Fibroblast of lung (primary cell): ENCODE measurements around the gene RYR2. TPM values are rescaled to one million over a fixed set of nuclear protein-coding genes. Genes with fewer than 3 reads are reported as not detected.

Experiments used
- DNase-seq, 2 donors: peaks; one replicate each; pipeline versions ENCODE4 v3.0.0 to v3.0.0-alpha.2; 2010; ENCODE audit warnings: low read depth in 2 of 2
- H2AFZ ChIP-seq: 2 replicates; pipeline ENCODE4 v1.5.1; 2012; ENCODE audit warnings: low read length, control low read depth, inconsistent platforms
- H3K27ac ChIP-seq: 2 replicates; pipeline ENCODE4 v1.5.1; 2011; ENCODE audit warnings: low read length, control low read depth; ENCODE audit not compliant: insufficient read depth
- H3K27me3 ChIP-seq: 2 replicates; pipeline ENCODE4 v1.5.1; 2011; ENCODE audit warnings: mild to moderate bottlenecking, low read length; ENCODE audit not compliant: control insufficient read depth, insufficient read depth
- H3K36me3 ChIP-seq: 2 replicates; pipeline ENCODE4 v1.5.1; 2011; ENCODE audit warnings: low read length; ENCODE audit not compliant: control insufficient read depth, insufficient read depth
- H3K4me1 ChIP-seq: 2 replicates; pipeline ENCODE4 v1.5.1; 2011; ENCODE audit warnings: low read length; ENCODE audit not compliant: control insufficient read depth, insufficient read depth; ENCODE audit errors: extremely low read depth
- H3K4me2 ChIP-seq: 2 replicates; pipeline ENCODE4 v1.5.1; 2011; ENCODE audit warnings: low read length, control low read depth; ENCODE audit not compliant: insufficient read depth; ENCODE audit errors: extremely low read depth
- H3K4me3 ChIP-seq, 4 experiments: fragments of 200-600 bp in 1 of 4; sonication (generic) in 1 of 4; replicated peaks in 1 of 4; 2 replicates each; pipeline ENCODE4 v1.5.1; 2011 to 2016; ENCODE audit warnings: low read length in 4 of 4, low read depth in 3 of 4, mild to moderate bottlenecking in 3 of 4, control low read depth in 2 of 4, inconsistent platforms in 1 of 4, mixed read lengths in 1 of 4; ENCODE audit not compliant: insufficient read depth in 1 of 4; ENCODE audit errors: control extremely low read depth in 1 of 4
- H3K79me2 ChIP-seq: 2 replicates; pipeline ENCODE4 v1.5.1; 2012; ENCODE audit warnings: mild to moderate bottlenecking, low read length, inconsistent platforms; ENCODE audit not compliant: control insufficient read depth, insufficient read depth
- H3K9ac ChIP-seq: 2 replicates; pipeline ENCODE4 v1.5.1; 2011; ENCODE audit warnings: mild to moderate bottlenecking, low read length, control low read depth; ENCODE audit not compliant: insufficient read depth
- H3K9me3 ChIP-seq: 2 replicates; pipeline ENCODE4 v1.5.1; 2012; ENCODE audit warnings: low read depth, low read length; ENCODE audit not compliant: control insufficient read depth, insufficient read depth
- H4K20me1 ChIP-seq: 2 replicates; pipeline ENCODE4 v1.5.1; 2011; ENCODE audit warnings: low read length; ENCODE audit not compliant: control insufficient read depth, insufficient read depth; ENCODE audit errors: extremely low read depth
- EZH2 ChIP-seq: IDR thresholded peaks from 2 replicates; pipeline ENCODE4 v1.5.1; 2012; ENCODE audit warnings: low read length, control low read depth, mild to moderate bottlenecking; ENCODE audit errors: missing control alignments
- polyA plus RNA-seq, 2 donors: library from polyadenylated mRNA; depleted of rRNA in 1 of 2; stranded (reverse) in 1 of 2; unstranded in 1 of 2; fragments of >200 nt; gene quantifications; 2 replicates each; pipeline ENCODE4 v1.2.1, GENCODE V29; 2011 to 2012; ENCODE audit warnings: missing spikeins in 1 of 2
- total RNA-seq: library from RNA; depleted of rRNA; stranded (reverse); fragments of >200 nt; gene quantifications from 2 replicates; pipeline ENCODE4 v1.2.1, GENCODE V29; 2014
- TF ChIP-seq, protein P1 (sequence below), 2 donors: IDR thresholded peaks in 1 of 2; conservative IDR thresholded peaks in 1 of 2; 1 replicate in 1 of 2; 2 replicates in 1 of 2; pipeline ENCODE4 v1.5.1; 2011 to 2012; ENCODE audit warnings: low read length in 2 of 2, control low read depth in 1 of 2, inconsistent platforms in 1 of 2, low read depth in 1 of 2, mild to moderate bottlenecking in 1 of 2

Gene RYR2
- total and polyA plus RNA-seq, 2 donors (not counting 1 experiment from before 2014, with no cell fraction given) = 0.06 to 0.17 TPM

DNA sequence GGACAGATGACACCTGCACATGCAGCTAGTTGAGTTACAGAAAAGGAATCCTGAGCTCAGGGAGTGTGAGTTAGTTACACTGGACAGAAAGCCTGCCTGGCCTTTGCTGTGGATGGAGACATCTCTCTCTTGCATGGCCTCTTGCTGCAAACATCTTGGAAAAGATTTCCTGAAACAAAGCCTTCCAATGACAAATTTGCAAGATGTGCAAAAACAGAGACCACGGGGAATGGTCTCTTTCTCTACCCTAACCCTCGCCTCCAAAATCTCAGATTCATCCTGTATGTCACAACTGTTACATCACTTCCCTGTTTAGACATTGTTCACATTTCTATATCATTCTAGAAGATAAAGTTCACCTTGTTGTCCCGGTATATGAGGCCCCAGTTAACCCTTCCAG lies 415.6 kb downstream of the RYR2 start:
- no peaks in the 10 kb centered on the region for H4K20me1 ChIP-seq
- H3K36me3 ChIP-seq = no peaks in the 10 kb centered on the region
- no peak overlapping the region for H3K27ac ChIP-seq
- H3K9ac ChIP-seq = no peak overlapping the region
- no peak for TF ChIP-seq EZH2
- TF ChIP-seq, protein P1, sequence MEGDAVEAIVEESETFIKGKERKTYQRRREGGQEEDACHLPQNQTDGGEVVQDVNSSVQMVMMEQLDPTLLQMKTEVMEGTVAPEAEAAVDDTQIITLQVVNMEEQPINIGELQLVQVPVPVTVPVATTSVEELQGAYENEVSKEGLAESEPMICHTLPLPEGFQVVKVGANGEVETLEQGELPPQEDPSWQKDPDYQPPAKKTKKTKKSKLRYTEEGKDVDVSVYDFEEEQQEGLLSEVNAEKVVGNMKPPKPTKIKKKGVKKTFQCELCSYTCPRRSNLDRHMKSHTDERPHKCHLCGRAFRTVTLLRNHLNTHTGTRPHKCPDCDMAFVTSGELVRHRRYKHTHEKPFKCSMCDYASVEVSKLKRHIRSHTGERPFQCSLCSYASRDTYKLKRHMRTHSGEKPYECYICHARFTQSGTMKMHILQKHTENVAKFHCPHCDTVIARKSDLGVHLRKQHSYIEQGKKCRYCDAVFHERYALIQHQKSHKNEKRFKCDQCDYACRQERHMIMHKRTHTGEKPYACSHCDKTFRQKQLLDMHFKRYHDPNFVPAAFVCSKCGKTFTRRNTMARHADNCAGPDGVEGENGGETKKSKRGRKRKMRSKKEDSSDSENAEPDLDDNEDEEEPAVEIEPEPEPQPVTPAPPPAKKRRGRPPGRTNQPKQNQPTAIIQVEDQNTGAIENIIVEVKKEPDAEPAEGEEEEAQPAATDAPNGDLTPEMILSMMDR (conservative IDR thresholded peaks at IDR 0.05 in 1 of 2, IDR thresholded peaks at IDR 0.05 in 1 of 2; ENCODE audit: low read depth in 1 of 2, low read length in 2 of 2) = no peak
- H3K4me2 ChIP-seq = no peak overlapping the region
- no peaks in the 10 kb centered on the region for H3K27me3 ChIP-seq
- no peaks in the 10 kb centered on the region for H3K9me3 ChIP-seq
- DNase-seq = no peak
- H2AFZ ChIP-seq = no peak overlapping the region
- no peaks in the 10 kb centered on the region for H3K4me1 ChIP-seq
- no peaks in the 10 kb centered on the region for H3K79me2 ChIP-seq
- no peak overlapping the region for H3K4me3 ChIP-seq

DNA sequence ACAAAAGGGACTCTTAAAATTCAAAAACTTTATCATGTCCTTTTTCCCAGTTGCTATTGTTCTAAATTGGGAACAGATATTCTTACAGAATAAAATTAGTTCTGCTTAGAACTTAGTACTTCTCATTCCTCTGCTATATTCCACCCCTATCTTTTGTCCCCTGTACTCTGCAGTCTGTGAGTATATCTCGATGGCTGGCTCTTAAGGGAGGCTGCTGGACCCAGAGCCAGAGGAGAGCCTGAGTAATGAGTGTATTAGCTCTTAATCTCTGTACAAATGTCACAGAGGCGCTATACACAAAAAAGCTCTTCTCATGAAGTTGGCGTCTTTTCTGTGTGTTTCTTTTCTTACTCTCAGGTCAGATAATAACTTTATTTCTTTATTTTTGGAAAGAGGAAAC lies 425.3 kb downstream of the RYR2 start:
- Histone ChIP-seq H3K36me3 (no peaks in the 10 kb centered on the region), H4K20me1 (no peaks in the 10 kb centered on the region), H2AFZ (no peak overlapping the region)

DNA sequence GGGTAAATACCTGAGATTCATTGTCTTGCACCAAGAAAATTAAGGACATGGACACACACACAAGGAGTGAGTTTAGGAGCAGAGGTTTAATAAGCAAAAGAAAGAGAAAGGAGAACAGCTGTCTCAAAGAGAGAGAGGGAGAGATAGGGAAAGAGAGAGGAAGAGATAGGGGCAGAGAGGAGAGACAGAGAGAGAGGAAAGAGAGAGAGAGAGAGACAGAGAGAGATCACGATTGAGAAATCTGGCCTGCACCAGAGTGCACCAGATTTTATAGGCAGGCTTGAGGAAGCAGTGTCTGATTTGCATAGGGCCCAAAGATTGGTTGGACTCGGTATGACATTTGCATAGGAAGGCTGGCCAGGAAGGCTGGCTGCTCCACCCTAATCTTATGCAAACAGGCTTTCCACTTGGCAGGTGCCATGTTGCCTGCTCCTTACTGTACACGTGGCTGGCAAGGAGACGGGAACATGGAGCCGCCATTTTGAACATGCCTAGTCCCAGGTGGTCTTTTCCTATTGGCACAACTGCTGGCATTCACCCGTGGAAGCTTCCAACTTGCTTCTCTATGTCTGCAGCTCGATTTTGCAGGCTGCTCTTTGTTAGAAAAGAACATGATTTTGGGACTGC lies 428.8 kb downstream of the RYR2 start:
- no peaks in the 10 kb centered on the region for H3K9me3 ChIP-seq
- H3K9ac ChIP-seq = no peak overlapping the region
- H4K20me1 ChIP-seq = no peaks in the 10 kb centered on the region
- no peak for DNase-seq
- TF ChIP-seq, protein P1 (conservative IDR thresholded peaks at IDR 0.05 in 1 of 2, IDR thresholded peaks at IDR 0.05 in 1 of 2; ENCODE audit: low read depth in 1 of 2, low read length in 2 of 2) = no peak
- no peak for TF ChIP-seq EZH2
- H3K79me2 ChIP-seq = no peaks in the 10 kb centered on the region
- H2AFZ ChIP-seq = no peak overlapping the region
- no peaks in the 10 kb centered on the region for H3K36me3 ChIP-seq
- no peak overlapping the region for H3K4me2 ChIP-seq
- H3K4me3 ChIP-seq = no peak overlapping the region
- no peak overlapping the region for H3K27ac ChIP-seq
- H3K27me3 ChIP-seq = no peaks in the 10 kb centered on the region
- no peaks in the 10 kb centered on the region for H3K4me1 ChIP-seq

More for the DNA sequence above, 425.3 kb downstream of the RYR2 start:
- Histone ChIP-seq H3K79me2 (no peaks in the 10 kb centered on the region), H3K4me1 (no peaks in the 10 kb centered on the region), H3K4me3 (no peak overlapping the region), H3K4me2 (no peak overlapping the region), H3K9ac (no peak overlapping the region), H3K9me3 (no peaks in the 10 kb centered on the region), H3K27ac (no peak overlapping the region), H3K27me3 (no peaks in the 10 kb centered on the region)
- TF ChIP-seq EZH2 = no peak
- TF ChIP-seq, protein P1 (conservative IDR thresholded peaks at IDR 0.05 in 1 of 2, IDR thresholded peaks at IDR 0.05 in 1 of 2; ENCODE audit: low read depth in 1 of 2, low read length in 2 of 2) = no peak
- DNase-seq = no peak
